Activated CD8-positive, alpha-beta T cell treated with anti-CD3 and anti-CD28 coated beads for 36 hours (primary cell): ENCODE measurements around the gene WDR55. TPM values are rescaled to one million over a fixed set of nuclear protein-coding genes. Genes with fewer than 3 reads are reported as not detected.
"Not testable (repeated sequence)": the region's sequence is repeated elsewhere in the genome, so short reads cannot be mapped to it uniquely, and the experiment has no call there.

ENCODE experiments used
- ATAC-seq: fragments of 200-7000 bp; cut with Tn5 transposase; one replicate; pipeline ENCODE4 v1.10.0; 2021; ENCODE audit warnings: mild to moderate bottlenecking, moderate library complexity
- CTCF ChIA-PET: fragments of 350-600 bp; sonication (Branson Sonifier 250); formaldehyde crosslinking; loops from one replicate; lab custom pipeline; 2021; ENCODE audit warnings: antibody characterized with exemption; lab: Charles Lee
- POLR2A ChIA-PET: fragments of 350-600 bp; sonication (Branson Sonifier 250); formaldehyde crosslinking; loops from one replicate; lab custom pipeline; 2021; ENCODE audit warnings: antibody characterized with exemption; lab: Charles Lee
- DNase-seq: peaks from one replicate; pipeline ENCODE4 v3.0.0-alpha.2; 2020
- H3K27ac Mint-ChIP-seq: one replicate; pipeline ENCODE4 v1.8.0; 2021; ENCODE audit warnings: mild to moderate bottlenecking, mixed read lengths
- H3K27me3 Mint-ChIP-seq: one replicate; pipeline ENCODE4 v1.8.0; 2021; ENCODE audit warnings: mixed read lengths
- H3K36me3 Mint-ChIP-seq: one replicate; pipeline ENCODE4 v1.8.0; 2021; ENCODE audit warnings: low read depth, mixed read lengths
- H3K4me1 Mint-ChIP-seq: one replicate; pipeline ENCODE4 v1.8.0; 2021; ENCODE audit warnings: low read depth, mixed read lengths
- H3K4me3 Mint-ChIP-seq: one replicate; pipeline ENCODE4 v1.8.0; 2021; ENCODE audit warnings: mild to moderate bottlenecking, moderate library complexity, mixed read lengths
- H3K9me3 Mint-ChIP-seq: one replicate; pipeline ENCODE4 v1.8.0; 2021; ENCODE audit warnings: mixed read lengths
- CTCF ChIP-seq: fragments of 200-600 bp; IDR thresholded peaks from one replicate; pipeline ENCODE4 v1.8.0; 2022; ENCODE audit warnings: antibody characterized with exemption, mild to moderate bottlenecking
- intact Hi-C: fragments of 100-400 bp; cut with micrococcal nuclease; formaldehyde crosslinking; loops from one replicate; pipeline ENCODE4 v1.10.0; 2022
- total RNA-seq, 2 experiments: library from RNA; stranded (reverse); gene quantifications; one replicate each; pipeline ENCODE4 v1.2.3, GENCODE V29; 2021

WDR55 gene
- total RNA-seq, 2 experiments from 2014 or later: 30.1 to 31.8 TPM

- Mint-ChIP-seq H3K27me3 (peaks cover 14% of the 10 kb centered on the region), H3K4me1 (peaks cover 40% of the 10 kb centered on the region), H3K36me3 (peaks cover 4% of the 10 kb centered on the region), H3K27ac (peak overlapping the region; percentile 71), H3K4me3 (no peak overlapping the region), H3K9me3 (no peaks in the 10 kb centered on the region)
- ChIA-PET CTCF (interaction anchor here (0.9 to 3.2 kb wide), 29 partner anchors 9 to 272 kb away, joined by 3 to 16 read pairs (median 4); partner anchors contain the start of genes EIF4EBP3, HARS1, HARS2 and IK), POLR2A (interaction anchor here (0.9 to 3.0 kb wide), 4 partner anchors 11 to 234 kb away, joined by 3 to 16 read pairs (median 4); partner anchors contain the start of genes ANKHD1, IK and NDUFA2)
- no peak for TF ChIP-seq CTCF
- ATAC-seq: peak; percentile 5
- peak; percentile 30 for DNase-seq
- intact Hi-C loops: loop anchor here (5.0 kb wide), 2 partner anchors 88 to 278 kb away; partner anchors contain the start of gene EIF4EBP3
Observed at GRCh38 chr5:140635291-140636257, 29.1 kb upstream of the WDR55 start.

GRCh38 chr5:140637371-140638100 is 27.2 kb upstream of the WDR55 start:
- intact Hi-C loops: loop anchor here (5.0 kb wide), 2 partner anchors 90 to 280 kb away; partner anchors contain the start of gene EIF4EBP3
- peaks cover 5% of the 10 kb centered on the region for H3K27me3 Mint-ChIP-seq
- H3K9me3 Mint-ChIP-seq: no peaks in the 10 kb centered on the region
- peaks cover 18% of the 10 kb centered on the region for H3K36me3 Mint-ChIP-seq
- H3K4me3 Mint-ChIP-seq: no peak overlapping the region
- ChIA-PET CTCF (interaction anchor here (0.9 to 2.4 kb wide), 4 partner anchors 90 to 286 kb away, joined by 3 to 10 read pairs (median 6); partner anchors contain the start of gene EIF4EBP3), POLR2A (interaction anchor here (0.8 to 3.0 kb wide), 2 partner anchors 9 to 451 kb away, joined by 3 to 16 read pairs; partner anchors contain the start of genes IK and NDUFA2)
- peak overlapping the region; percentile 86 for H3K27ac Mint-ChIP-seq
- H3K4me1 Mint-ChIP-seq: peaks cover 50% of the 10 kb centered on the region
- DNase-seq (no peak), ATAC-seq (no peak)
- no peak for TF ChIP-seq CTCF

GRCh38 chr5:140638898-140639147 is 25.9 kb upstream of the WDR55 start:
- ATAC-seq, H3K9me3 Mint-ChIP-seq, H3K27me3 Mint-ChIP-seq, DNase-seq: not testable (repeated sequence)
- intact Hi-C loops: loop anchor here (5.0 kb wide), 2 partner anchors 92 to 282 kb away; partner anchors contain the start of gene EIF4EBP3
- peak overlapping the region; percentile 86 for H3K27ac Mint-ChIP-seq
- peaks cover 24% of the 10 kb centered on the region for H3K36me3 Mint-ChIP-seq
- H3K4me1 Mint-ChIP-seq: peaks cover 41% of the 10 kb centered on the region
- POLR2A ChIA-PET: interaction anchor here (1.5 to 2.4 kb wide), 5 partner anchors 8 to 91 kb away, joined by 4 to 14 read pairs (median 5); partner anchors contain the start of genes EIF4EBP3, IK and NDUFA2
- H3K4me3 Mint-ChIP-seq: peak overlapping the region; percentile 78
- CTCF ChIA-PET: interaction anchor here (0.7 to 2.4 kb wide), 9 partner anchors 9 to 287 kb away, joined by 3 to 10 read pairs (median 3); partner anchors contain the start of genes EIF4EBP3, IK and NDUFA2

- intact Hi-C loops: loop anchor here (5.0 kb wide), 2 partner anchors 92 to 282 kb away; partner anchors contain the start of gene EIF4EBP3
- peak within 1 kb of the TSS; percentile 86 for H3K27ac Mint-ChIP-seq
Observed at GRCh38 chr5:140639148-140639981, 25.3 kb upstream of the WDR55 start, which contains the start of gene TMCO6. Gene TMCO6 (plus strand): TSS chr5:140639451. CDS start chr5:140639528, 77 bp downstream.

More at GRCh38 chr5:140639148-140639981, 25.3 kb upstream of the WDR55 start, which contains the start of gene TMCO6:
- Mint-ChIP-seq H3K9me3 (no peaks in the 10 kb centered on the region), H3K27me3 (no peaks in the 10 kb centered on the region), H3K4me1 (peaks cover 42% of the 10 kb centered on the region), H3K4me3 (peak within 1 kb of the TSS; percentile 78), H3K36me3 (peaks cover 28% of the 10 kb centered on the region)
- TF ChIP-seq CTCF: peak; percentile 72
- ChIA-PET POLR2A (interaction anchor here (0.8 to 2.4 kb wide), 9 partner anchors 8 to 237 kb away, joined by 3 to 14 read pairs (median 4); partner anchors contain the start of genes EIF4EBP3, IK and NDUFA2), CTCF (interaction anchor here (0.7 to 2.4 kb wide), 10 partner anchors 8 to 288 kb away, joined by 3 to 10 read pairs (median 3); partner anchors contain the start of genes ANKHD1, EIF4EBP3, IK and NDUFA2)
- ATAC-seq: peak; percentile 97
- peak; percentile 98 for DNase-seq
